Kidney epithelial cell (primary cell): ENCODE results near the gene RILPL1. TPM values are rescaled to one million over a fixed set of nuclear protein-coding genes. Genes with fewer than 3 reads are reported as not detected.

Source experiments
- DNase-seq: peaks from one replicate; pipeline ENCODE4 v3.0.0-alpha.2; 2010; ENCODE audit warnings: low read depth
- H3K27me3 ChIP-seq: 2 replicates; pipeline ENCODE4 v1.6.0; 2011; ENCODE audit warnings: low read length; ENCODE audit not compliant: control insufficient read depth, insufficient read depth
- H3K36me3 ChIP-seq: 2 replicates; pipeline ENCODE4 v1.5.1; 2011; ENCODE audit warnings: low read length; ENCODE audit not compliant: control insufficient read depth, insufficient read depth
- H3K4me3 ChIP-seq: 2 replicates; pipeline ENCODE4 v1.5.1; 2011; ENCODE audit warnings: low read depth, mild to moderate bottlenecking, control low read depth, low read length
- total RNA-seq: library from RNA; depleted of rRNA; stranded (reverse); fragments of >200 nt; gene quantifications from 2 replicates; pipeline ENCODE4 v1.2.3, GENCODE V29; 2015
- TF ChIP-seq, protein P1 (sequence below): IDR thresholded peaks from 2 replicates; pipeline ENCODE4 v1.5.1; 2011; ENCODE audit warnings: mild to moderate bottlenecking, moderate library complexity, low read length, control low read depth, inconsistent platforms; ENCODE audit not compliant: insufficient read depth, poor library complexity, severe bottlenecking

Gene RILPL1
- total RNA-seq, 1 donor from 2014 or later: 12.1 TPM

DNA sequence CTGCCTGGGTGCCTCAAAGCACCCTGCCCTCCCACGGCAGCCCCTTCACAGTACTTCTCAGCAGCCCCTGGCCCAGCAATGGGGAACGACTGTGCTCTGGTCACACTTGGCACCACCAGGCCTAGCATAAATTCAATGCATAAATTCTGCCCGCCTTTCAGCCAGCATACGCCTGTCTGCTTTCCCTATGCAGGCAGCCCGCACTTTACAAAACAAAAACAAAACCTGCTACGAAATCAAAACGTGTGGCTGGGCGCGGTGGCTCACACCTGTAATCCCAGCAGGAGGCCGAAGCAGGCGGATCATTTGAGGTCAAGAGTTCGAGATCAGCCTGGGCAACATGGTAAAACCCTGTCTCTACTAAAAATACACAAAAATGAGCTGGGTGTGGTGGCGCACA is 42.0 kb downstream of the RILPL1 start:
- Histone ChIP-seq H3K27me3 (no peaks in the 10 kb centered on the region), H3K4me3 (no peak overlapping the region), H3K36me3 (no peaks in the 10 kb centered on the region)
- TF ChIP-seq, protein P1, sequence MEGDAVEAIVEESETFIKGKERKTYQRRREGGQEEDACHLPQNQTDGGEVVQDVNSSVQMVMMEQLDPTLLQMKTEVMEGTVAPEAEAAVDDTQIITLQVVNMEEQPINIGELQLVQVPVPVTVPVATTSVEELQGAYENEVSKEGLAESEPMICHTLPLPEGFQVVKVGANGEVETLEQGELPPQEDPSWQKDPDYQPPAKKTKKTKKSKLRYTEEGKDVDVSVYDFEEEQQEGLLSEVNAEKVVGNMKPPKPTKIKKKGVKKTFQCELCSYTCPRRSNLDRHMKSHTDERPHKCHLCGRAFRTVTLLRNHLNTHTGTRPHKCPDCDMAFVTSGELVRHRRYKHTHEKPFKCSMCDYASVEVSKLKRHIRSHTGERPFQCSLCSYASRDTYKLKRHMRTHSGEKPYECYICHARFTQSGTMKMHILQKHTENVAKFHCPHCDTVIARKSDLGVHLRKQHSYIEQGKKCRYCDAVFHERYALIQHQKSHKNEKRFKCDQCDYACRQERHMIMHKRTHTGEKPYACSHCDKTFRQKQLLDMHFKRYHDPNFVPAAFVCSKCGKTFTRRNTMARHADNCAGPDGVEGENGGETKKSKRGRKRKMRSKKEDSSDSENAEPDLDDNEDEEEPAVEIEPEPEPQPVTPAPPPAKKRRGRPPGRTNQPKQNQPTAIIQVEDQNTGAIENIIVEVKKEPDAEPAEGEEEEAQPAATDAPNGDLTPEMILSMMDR: no peak
- no peak for DNase-seq

DNA sequence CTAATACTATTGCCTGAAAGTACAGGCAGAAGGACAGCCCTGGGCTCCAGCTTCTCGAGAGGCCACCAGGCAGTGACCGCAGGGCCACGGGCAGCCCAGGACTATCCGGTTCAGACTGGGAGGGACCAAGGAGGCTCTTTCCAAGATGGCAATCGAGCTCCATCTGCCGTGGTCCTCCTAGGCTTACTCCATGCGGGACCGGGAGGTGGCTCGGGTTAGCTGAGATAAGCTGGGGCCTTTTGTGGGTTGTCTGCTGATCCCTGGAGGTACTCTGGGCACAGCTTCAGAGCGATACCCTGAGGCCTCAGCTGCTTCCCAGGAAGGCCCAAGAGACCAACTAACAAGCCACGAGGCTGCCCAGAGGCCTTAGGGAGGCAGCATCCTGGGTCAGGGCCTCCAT is 42.5 kb downstream of the RILPL1 start:
- DNase-seq: no peak
- H3K36me3 ChIP-seq: no peaks in the 10 kb centered on the region
- H3K27me3 ChIP-seq: no peaks in the 10 kb centered on the region
- TF ChIP-seq, protein P1: no peak
- no peak overlapping the region for H3K4me3 ChIP-seq

DNA sequence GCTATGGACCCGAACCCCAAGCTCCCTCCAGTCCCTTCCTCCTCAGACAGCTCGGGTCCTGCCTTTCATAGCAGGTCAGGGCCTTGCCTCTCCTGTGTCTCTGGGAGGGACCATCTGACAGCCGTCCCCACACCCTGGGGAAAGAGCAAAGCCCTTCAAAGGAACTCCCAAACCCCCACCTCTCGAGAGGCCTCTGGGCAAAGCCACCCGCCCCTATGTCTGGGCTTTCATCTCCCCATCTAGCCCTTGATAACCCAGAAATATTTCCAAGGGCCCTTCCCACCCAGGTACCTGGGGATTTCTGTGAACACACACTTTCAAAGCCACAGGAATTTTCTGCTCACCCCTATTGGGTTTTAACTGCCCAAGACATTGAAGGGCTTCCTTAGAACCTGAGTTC is 43.4 kb downstream of the RILPL1 start:
- H3K36me3 ChIP-seq: no peaks in the 10 kb centered on the region
- DNase-seq: no peak
- no peak overlapping the region for H3K4me3 ChIP-seq
- TF ChIP-seq, protein P1: no peak
- H3K27me3 ChIP-seq: no peaks in the 10 kb centered on the region

DNA sequence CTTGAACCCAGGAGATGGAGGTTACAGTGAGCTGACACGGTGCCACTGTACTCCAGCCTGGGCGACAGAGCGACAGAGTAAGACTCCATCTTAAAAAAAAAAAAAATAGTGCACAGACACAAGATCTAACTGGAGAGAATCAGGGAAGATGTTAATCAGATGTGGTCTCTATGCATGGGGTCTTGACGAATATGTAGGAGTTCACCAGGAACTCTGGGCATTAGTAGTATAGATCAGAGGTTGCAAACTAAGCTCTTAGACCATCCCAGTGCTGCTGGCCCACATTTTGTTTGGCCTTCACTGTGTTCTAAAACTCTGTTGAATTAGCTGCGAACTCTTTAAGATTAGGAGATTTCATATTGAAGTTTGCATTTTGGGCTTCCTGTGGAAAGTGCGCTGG is 43.9 kb downstream of the RILPL1 start:
- TF ChIP-seq, protein P1: no peak
- no peak overlapping the region for H3K4me3 ChIP-seq
- no peak for DNase-seq
- no peaks in the 10 kb centered on the region for H3K36me3 ChIP-seq
- H3K27me3 ChIP-seq: no peaks in the 10 kb centered on the region

DNA sequence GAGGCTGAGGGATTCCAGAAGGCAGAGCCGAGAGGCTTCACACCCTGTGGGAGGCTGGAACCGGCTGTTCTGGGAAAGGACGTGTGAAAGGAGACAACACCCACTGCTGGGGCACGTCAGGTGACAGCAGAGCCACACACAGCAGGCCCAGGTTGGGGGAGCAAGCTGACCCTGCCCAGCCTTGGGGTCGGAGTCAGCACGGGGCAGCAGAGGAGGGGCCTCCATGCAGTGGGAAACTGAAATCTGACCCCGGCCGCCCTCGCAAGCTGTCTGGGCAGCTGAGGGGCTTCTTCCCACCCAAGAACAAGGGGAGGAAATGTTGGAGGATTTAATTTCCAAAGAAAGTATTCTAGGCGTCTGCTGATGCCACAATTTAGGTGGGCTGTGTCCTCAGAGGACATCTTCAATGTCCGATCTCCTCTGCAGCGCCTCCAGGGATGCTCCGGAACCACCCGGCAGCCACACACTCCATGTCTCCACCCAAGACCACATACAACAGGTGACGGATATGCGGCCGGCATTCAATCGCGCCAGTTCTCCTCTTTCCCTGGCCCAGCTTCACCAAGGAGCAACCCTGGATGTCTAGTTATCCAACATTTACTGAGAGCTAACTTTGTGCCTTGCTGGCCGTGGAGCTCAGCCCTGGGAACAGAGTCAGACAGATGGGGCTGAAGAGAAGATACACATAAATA is 44.8 kb downstream of the RILPL1 start:
- no peak overlapping the region for H3K4me3 ChIP-seq
- no peaks in the 10 kb centered on the region for H3K36me3 ChIP-seq
- no peaks in the 10 kb centered on the region for H3K27me3 ChIP-seq
- no peak for DNase-seq
- TF ChIP-seq, protein P1: no peak

DNA sequence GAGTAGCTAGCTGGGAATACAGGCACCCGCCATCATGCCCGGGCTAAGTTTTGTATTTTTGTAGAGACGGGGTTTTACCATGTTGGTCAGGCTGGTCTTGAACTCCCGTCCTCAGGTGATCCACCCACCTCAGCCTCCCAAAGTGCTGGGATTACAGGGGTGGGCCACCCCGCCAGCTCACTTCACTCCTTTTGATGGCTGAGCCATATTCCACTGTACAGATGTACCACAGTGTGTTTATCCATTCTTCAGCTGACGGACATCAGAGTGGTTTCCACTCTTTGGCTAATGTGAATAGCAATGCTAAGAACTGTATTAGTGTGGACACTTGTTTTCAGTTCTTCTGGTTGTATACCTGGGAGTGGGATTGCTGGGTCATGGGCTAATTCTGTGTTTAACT is 46.1 kb downstream of the RILPL1 start:
- Histone ChIP-seq H3K4me3 (no peak overlapping the region), H3K27me3 (no peaks in the 10 kb centered on the region), H3K36me3 (no peaks in the 10 kb centered on the region)
- DNase-seq: no peak
- TF ChIP-seq, protein P1: no peak
